Endothelial cell of hepatic sinusoid (primary cell): Measurements from ENCODE around the gene SOCS7.

Experiments
- in situ Hi-C: cut with HindIII; loops from 2 replicates; pipeline ENCODE4 v1.10.0; 2017; ENCODE audit warnings: low sequenced_read_pairs

The SOCS7 gene

DNA sequence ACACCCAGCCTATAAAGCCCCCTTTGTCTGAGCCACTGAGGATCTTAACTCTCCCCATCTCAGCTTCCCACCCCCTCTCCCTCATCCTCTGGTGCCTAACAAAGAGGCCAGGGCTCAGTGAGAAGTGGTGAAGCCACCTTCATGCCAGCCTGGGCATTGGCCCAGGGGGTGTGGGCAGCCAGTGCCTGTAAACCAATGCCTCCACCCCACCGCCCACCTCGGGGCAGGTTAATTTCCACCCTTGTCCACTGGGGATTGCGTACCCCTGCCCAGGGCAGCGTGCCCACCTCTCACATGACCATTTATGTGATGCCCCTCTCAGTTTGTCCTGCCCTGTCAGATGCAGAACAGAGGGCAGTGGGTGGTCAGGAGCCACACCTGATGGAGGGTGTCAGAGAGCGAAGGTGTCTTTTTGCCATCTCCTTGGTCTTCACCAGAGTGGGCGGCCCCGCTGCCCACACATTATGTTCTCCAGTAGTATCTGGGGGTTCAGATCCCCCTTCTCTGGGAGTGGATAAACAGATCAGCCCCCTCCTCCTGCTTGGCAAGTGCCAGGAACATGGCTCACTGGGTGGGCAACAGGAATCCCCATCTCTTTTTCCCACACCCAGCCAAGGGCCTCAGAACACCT lies 66.5 kb downstream of the SOCS7 start:
- in situ Hi-C loops = no loop called here

DNA sequence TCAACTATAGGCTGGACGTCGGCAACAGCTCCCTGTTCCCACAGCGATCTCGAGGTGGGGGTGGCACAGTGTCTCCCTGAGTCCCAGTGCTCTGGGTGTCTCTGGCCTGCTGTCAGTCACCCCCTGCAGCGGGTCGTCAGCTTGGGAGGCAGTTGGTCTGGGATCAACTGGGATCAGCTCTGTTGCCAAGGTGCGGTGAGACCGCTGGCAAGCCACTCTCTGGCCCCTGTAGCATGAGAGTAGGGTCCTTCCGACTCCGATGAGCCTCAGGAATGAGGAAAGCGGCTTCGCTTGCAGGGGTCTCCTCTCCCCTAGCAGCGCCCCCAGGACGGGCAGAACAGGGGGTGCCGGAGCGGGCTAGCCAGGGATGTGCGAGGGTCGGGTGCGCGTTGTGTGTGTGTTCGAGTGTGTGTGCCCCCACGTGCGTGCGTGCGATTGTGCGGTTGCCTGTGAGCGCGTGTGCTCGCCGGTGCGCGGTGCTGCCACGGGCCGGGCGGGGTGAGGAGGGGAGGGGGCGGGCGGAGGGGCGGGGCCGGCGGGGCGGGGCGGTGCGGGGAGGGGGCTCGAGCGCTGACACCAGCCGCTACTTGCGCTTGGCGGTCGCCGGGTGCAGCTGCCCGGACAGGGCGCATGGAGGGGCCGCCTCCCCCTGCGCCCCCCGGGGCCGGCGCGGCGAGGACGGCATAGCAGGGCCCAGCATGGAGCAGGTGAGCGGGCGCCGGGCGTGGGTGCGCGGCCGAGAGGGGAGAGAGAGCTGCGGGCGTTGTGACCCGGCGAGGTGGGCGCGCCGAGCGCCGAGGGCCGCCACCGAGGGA lies 67.3 kb downstream of the SOCS7 start:
- in situ Hi-C loops = no loop called here

DNA sequence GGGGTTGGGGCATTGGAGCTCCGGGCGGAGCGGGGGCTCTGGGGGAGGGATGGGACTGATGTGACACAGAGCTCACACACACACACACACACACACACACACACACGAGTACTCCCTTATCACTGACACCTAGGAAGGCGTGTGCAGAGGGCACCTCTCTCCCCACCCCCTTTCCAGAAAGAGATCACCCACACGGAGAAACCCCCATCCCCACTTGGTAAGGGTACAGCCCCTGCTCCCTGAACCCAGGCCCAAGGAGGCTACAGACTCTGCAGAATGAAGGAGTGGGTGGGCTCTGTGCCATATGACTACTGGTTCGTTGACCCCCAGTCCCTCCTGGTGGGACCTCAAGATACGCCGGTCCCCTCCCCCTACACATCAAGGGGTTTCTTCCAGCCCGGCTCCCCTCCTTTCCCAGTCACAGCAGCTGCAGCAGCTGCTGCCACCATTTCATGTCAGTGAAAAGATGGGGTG lies 67.9 kb downstream of the SOCS7 start:
- in situ Hi-C loops = no loop called here

DNA sequence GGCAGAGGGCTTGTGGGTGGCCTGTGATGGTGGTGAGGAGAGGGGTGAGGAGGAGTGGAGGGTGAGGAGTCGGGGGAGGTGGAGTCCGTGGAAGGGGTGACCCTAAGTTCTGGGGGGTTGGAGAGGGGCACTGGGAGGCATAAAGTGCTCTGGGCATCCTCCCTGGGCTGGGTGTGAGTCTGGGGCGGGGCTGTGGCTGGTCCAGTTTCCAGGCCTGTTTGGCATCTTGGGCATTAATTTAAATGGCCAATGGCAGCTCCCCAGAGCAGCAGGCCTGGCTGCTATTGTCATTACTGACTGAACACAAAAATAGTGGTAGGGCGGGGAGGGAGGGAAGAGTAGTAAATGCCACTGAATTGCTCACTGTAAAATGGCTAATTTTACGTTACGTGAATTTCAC lies 68.9 kb downstream of the SOCS7 start:
- in situ Hi-C loops = no loop called here

DNA sequence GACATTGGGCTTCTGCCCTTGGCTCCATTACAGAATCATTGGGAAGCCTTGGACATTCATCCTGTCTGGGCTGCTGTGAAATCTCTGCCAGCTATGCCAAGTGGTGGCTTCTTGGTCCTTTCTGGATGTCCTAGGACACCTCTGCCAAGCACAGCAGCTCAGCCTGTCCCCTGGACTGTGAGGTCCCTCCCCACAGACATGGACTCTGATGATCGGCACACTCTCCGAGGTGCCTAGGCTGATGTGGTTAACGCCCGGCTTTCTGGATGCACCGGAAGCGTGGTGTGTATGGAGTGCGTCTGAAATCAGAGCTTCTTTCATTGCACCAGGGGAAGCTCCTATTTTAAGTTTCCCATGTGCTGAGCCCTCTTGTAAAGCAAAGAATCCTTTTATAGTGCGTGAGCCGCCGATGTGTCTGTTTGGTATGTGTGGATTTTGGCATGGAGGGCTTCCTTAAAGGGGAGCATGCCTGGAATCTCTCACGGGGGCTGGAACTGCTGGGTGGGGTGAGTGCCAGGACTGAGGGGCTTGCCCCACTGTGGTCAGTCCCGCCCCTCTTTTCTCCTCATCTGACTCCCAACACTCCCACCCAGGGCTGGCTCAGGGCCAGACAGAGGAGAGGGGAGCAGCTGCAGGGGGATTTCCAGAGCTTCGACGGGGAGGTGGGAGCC lies 69.7 kb downstream of the SOCS7 start:
- in situ Hi-C loops = no loop called here

DNA sequence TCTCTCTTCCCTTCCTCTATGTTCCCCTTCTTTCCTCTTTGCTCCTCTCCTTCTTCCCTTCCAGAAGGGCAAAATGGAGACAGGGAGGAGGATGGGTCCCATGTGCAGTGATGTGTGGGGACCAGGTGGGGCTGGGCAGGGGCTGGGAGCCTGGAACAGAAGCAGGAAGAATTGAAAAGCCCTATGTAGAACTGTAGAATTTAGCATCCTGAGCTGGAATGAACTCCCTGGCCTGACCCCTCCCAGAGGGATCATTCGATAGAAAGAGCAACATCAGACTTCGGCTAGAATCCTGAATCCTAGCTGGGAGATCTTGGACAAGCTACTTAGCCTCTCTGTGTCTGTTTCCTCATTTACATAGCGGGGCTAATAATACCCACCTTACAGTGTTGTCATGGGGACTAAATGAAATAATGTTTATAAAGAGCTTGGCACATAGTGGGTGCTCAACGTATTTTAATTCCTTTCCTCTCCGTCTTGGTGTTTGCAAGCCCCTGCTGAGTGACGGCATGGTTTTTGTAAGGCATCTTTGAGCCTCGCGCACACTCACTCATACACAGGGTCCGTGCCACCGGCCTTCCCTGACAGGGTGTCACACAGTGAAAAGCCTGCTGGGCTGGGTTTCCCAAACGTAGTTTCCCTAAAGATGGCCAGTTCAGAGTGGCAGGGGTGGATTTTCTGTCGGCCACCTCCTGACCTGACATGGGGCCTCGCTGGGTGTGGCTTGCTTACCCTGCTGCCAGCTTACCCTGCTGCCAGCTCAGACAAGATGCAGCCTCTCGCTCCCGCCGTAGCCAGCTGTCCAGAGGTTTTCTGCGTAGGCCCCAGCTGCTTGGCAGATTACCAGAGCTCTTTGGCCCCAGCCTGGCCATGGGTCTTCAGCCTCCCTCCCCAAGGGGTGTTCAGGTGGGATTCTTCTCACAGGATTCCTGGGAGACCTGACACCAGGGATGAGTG lies 70.5 kb downstream of the SOCS7 start:
- in situ Hi-C loops = no loop called here

DNA sequence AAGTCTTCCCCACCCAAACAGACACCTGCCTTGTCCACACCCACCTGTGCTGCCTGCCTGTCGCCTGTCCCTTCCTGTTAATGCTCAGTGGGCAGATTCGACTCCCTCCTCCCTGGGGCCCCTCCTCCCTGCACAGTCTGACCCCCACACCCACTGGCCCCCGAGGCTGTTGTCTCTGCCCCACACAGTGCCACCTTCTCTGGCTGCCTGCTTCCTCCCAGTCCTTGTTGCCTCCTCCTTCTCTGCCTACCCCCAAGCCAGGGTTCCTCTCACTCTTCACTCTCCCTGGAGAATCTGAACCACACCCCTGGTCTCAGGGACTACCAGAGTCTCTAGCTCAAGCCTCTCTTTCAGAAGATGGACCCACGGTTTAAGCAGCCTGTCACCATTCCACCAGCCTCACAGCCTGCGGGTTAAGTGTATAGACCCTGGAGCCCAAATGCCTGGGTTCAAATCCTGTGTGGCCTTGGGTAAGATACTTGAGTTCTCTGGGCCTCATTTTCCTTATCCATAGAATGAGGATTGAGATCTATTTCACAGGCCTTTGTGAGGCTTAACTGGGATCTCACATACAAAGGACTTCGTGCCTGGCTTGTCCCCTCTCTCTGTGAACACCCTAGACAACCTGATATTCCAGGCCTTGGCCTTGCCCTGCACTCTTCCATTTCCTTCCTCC lies 72.8 kb downstream of the SOCS7 start:
- in situ Hi-C loops = no loop called here

DNA sequence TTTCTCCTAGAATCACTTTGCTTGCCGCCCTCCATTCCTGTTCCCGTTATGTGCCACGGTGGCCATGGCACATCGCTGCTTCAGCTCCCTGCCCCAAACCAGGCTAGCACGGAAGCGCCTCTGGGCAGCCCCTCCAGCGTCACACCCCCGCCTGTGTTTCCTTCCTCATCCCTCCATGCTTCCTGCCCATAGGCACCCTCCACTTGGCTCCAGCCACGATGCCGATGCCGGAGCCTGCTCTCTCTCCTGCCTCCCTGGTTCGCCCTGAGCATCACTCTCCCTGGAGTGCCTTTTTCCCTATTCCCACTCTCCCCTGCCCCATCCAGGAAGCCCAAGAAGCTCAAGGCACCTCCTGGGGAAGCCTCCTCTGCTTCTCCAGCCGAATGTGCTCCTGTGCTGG lies 73.4 kb downstream of the SOCS7 start:
- in situ Hi-C loops = no loop called here

DNA sequence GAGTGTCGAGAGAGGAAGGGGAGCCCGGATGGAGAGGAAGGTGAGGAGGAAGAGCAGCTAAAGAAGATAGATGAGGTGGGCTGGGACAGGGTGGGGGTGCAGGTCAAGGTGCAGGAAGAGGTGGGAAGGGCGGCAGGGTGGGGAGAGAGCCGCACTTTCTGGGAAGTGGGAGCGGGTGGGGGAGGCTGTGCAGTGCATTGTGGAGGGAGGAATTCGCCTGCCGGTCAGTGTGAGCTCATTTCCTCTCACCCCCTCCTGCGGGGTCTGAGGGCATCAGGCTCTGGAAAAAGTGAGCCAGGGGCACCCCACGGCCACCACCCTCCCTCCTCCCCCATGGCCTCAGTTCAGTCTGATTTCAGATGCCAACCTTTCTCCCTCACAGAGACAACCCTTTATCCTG lies 74.1 kb downstream of the SOCS7 start:
- in situ Hi-C loops = no loop called here

DNA sequence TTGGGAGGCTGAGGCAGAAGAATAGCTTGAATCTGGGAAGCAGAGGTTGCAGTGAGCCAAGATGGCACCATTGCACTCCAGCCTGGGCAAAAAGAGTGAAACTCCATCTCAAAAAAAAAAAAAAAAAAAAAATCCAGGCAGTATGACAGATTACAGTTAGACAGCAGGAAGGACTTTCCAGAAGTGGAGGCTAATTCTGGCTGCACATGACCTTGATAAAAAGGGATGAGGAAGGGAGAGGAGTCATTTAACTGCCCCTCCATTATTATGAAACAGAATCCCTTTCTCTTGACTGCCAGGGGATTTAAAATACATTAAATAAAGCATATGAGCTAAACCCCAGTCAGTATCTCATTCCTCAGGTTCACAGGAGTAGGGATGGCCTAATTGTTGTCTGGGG lies 74.8 kb downstream of the SOCS7 start:
- in situ Hi-C loops = no loop called here

DNA sequence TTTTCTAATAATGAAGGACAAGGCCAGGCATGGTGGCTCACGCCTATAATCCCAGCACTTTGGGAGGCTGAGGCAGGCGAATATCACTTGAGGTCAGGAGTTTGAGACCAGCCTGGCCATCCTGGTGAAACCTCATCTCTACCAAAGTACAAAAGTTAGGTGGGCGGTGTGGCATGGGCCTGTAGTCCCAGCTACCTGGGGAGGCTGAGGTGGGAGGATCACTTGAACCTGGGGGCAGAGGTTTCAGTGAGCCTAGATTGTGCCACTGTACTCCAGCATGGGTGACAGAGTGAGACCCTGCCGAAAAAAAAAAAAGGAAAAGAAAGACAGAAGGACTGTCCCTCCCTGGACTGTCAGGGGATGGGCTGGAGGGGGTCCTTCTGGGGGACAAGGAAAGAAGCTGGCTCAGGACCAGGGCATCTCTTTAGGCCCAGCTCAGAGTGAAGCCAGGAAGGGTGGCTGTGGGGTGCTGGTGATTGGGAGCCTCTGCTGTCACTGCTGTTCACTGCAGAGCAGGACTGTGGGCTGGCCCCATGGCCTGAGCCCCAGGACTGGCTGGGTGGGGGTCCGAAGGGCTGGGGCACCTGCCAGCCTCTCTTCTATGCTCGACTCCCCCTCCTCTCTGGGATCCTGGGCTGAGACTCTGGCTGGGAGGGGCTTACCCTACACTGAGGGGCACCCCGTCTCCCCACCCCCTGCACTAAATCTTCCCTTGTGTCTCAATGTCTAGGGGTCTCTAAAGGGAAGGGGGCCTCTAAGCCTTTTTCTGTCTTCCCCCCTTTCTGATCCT lies 75.7 kb downstream of the SOCS7 start:
- in situ Hi-C loops = no loop called here

DNA sequence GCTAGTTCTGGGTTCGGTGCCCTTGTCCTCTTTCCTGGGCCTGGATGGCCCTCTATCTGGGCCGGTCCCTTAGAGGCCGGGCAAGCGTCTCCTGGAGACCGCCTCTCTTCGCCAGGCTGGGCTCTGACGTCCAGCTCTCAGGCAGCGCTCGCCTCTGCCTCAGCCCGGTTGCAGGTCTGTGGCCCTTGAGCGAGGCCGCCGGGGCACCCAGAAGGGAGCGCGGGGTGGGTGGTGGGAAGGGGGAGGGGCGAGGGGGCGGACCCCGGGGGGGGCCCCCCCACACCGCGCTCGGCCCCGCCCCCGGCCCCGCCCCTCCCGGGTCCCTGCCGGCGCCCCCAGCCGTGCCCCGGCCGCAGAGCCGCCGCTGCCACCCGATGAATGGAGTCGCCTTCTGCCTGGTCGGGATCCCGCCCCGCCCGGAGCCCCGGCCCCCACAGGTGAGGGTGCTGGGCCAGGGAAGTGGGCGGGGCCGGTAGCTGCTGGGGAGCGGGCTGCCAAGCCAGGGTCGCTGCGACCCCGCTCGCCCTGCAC lies 76.5 kb downstream of the SOCS7 start, which contains the start of gene ARHGAP23:
ARHGAP23 (plus strand) TSS at position 353 of the 531 bp plus-strand sequence; CDS start at position 375, 22 bp downstream.
- in situ Hi-C loops = no loop called here

DNA sequence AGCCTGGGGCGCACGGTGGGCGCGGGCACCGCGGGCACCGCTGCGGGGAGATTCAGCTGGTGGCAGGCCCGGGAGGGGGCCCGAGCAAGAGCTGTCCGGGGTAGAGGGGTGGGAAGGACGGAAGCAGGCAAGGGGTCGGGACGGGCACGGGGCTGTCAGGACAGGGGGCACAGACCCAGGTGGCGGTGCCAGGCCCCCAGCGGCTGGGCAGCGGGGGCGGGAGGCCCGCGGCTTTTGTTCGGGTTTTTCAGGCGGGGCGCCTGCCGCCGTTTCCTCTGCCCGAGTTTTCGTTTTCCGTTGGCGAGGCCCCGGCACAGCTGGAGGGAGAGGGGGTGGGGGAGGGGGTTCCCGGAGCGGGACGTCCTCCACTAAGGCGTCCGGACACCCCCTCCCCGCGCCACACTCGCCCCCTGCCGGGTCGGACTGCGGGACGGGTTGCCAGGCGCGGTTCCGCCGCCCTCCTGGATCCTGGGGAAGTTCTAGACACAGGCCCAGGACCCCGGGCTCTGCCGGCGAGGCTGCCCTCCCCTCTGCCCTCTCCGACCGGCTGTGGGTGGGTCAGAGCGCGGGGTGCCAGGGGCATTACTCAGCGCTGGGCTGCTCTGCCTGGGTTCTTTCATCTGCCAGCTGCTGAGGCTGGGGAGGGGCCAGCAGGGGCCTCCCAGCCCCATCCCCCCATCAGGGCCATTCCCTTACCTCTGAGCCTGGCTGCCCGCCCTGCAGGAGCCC lies 77.2 kb downstream of the SOCS7 start:
- in situ Hi-C loops = no loop called here

DNA sequence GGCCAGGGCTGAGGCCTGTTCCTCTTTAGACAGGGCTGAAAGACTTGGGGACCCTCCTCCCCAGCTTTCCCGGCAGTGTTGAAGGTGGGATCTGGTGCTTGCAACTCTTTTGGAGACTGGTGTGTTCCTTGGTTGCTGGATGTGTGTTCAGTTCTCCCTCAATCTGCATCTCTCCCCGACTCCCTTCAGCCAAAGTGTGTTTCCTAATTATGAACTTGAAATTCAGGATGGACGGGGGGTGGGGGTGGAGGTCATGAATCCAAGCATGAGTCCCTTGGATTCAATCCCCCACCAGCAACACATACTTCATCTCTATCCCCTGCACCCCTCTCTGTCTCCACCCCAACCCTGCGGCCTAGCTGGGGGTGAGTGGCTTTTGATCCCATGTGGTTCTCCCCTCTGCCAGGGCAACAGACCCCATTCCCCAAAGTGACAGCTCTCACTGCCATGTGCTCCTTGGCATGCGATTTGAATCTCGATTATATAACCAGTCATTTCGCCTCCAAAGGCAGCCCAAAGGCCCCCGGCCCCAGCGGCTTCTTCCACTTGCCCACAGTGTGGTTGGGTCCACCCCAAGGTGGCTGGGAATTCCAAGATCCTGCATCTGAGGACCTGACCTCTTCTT lies 77.9 kb downstream of the SOCS7 start:
- in situ Hi-C loops = loop anchor here (10.0 kb wide), 2 partner anchors 75 to 255 kb away; no protein-coding TSS in a partner anchor

DNA sequence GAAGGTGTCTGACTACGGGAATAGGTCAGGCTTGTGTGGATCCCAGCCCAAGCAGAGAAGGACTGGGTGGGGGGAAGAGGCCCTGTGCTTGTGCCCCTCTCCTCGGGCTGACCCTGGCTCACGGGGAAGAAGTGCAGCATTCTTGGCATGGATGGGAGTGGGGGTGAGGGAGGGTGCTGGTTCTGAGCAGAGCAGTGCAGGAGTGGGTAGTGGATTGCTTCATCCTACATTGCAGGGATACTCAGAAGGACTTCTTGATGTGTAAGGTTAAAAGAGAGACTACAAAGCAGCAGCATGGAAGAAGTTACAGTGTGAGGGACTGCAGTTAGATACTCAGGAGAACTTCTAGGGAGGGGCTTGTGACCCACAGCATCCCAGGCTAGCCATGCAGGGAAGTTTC lies 78.7 kb downstream of the SOCS7 start:
- in situ Hi-C loops = loop anchor here (10.0 kb wide), 2 partner anchors 74 to 254 kb away; no protein-coding TSS in a partner anchor

DNA sequence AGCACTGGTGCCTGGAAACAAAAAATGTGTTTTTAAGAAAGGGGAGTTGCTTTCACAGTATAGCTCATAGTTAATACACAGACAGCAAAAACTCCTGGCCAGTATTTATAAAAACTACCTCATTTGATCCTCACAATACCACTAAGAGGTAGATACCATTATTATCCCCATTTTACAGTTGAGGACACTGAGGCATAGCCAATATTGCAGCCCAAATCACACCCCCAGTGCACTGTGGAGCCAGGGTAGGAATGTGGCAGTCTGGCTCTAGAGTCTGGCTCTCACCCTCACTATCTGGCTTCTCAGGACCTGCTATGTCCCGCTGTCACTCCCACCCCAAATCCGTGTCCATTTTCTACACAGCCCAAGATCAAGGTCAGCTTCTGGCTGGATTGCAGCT lies 79.2 kb downstream of the SOCS7 start:
- in situ Hi-C loops = loop anchor here (10.0 kb wide), 2 partner anchors 74 to 254 kb away; no protein-coding TSS in a partner anchor

DNA sequence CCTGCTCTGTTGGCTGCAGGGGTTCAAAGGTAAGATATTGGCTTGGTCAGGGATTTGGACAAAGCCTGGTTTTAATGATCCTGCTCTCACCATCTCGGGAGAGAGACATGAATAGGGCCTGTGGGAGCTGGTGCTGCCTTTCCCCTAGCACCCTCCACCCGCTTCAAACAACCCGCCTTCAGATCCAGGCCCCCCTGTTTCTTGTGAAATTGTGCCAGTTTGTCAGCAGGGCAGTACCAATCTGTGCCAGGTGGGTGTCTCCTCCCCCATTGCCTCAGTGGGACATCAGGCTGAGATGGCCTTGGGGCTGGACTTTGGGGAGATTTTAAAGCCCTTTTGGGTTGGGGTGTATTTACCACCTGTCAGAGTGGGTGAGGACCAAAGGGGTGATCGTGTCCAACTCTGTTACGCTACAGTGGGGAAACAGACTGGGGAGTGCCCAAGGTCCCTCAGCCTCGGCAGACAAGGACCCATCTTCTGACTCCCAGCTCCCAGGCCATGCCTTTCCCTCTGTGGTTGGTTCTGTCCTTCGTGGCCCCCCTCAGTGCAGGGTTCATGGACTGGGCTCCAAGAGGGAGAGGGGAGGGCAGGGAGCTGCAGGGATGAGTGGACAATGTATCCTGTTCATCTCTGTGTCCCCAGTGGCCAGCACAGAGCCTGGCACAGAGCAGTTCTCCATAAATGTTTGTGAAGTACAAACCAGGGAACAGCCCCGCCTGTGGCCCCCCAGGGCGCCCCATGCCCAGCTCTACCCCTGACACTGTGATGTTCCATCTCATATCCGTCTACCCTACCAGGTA lies 79.9 kb downstream of the SOCS7 start:
- in situ Hi-C loops = loop anchor here (10.0 kb wide), 2 partner anchors 73 to 253 kb away; no protein-coding TSS in a partner anchor
